GM18498 (cell line): ENCODE data around the gene FMN1.

ENCODE experiments used
- ATAC-seq: cut with Tn5 transposase; IDR thresholded peaks from one replicate; pipeline ENCODE4 v1.9.1; 2021; ENCODE audit warnings: mild to moderate bottlenecking, moderate library complexity; ENCODE audit not compliant: unreplicated experiment

The FMN1 gene

DNA sequence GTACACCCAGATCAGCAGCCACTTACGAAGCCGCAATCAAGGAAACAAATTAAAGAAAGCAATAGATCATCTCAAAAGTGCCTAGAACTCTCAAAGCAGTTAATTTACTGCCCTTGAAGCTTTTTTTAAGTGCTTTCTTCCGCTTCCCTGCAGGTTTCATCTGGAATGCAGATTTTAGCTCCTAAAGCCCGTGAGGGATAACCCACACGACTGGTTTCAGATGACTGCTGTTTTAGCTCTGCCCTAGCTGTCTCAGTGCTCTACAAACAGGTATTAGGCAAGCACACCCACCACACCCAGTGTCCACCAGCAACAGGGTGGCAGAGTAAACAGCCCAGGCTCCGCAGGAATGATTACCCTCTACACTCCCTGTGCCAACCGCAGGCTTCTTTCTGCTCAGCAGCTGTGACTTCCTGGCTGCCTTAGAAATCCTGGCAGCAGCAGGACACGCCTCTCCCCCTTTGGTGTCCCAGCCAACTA, 126.0 kb downstream of the FMN1 start:
- ATAC-seq = no peak

DNA sequence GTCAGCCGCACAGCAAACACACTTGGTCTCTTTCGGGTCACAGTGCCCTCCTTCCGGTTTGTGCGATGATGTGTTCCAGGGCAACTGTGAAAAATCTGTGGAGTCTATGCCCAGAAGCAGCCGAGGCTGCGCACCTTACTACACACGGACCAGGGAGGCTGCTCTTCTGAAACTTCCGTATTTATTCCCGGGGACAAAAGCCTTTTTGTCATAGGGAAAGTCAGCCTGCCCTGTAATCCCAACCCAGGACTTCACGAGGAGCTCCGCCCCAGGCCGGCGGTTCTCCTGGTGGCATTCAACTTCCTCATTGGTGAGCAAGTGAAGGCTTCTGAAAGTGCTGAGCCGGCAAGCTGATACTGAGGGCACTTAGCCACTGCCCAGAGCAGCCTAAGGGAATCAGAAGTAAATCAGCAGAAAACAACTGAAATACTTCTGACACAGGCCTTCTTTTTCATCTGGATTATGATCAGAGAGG, 126.5 kb downstream of the FMN1 start:
- no peak for ATAC-seq

DNA sequence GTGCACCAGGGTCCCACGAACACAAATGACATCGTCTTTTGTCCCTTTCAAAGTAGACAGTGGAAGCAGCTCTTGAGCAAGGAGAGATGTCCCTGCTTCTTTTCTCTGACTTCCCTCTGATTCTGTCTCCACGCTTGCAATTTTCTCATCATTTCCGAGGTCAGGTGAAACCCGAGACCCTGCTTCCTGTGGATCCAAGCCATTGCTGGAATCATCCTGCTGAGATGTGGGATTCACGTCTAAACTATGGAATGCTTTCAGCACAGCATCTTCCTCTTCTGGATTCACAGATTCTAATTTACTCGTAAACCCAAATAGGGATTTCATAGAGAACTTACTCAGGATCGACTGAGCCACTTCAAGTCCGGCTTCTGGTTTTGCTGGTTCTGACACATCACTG, 127.1 kb downstream of the FMN1 start:
- no peak for ATAC-seq

DNA sequence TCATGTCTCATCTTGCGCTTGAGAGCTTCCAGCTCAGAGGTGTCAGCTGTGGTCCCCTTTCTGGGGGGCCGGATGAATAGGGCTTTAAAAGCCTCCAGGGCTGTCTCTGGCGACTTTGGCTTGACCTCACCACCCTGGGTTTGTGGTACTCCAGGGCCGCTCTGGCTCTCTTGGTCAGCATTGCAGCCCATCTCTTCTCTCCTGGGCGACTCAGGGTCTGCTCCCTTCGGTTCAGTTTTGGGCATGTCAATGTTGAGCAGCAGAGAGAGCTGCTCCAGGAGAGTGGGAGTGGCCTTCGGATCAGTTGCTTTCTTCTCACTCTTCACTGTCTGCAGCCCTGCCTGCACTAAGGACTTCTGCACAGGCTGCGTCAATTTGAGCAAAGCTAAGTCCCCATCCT, 127.9 kb downstream of the FMN1 start:
- ATAC-seq = no peak

DNA sequence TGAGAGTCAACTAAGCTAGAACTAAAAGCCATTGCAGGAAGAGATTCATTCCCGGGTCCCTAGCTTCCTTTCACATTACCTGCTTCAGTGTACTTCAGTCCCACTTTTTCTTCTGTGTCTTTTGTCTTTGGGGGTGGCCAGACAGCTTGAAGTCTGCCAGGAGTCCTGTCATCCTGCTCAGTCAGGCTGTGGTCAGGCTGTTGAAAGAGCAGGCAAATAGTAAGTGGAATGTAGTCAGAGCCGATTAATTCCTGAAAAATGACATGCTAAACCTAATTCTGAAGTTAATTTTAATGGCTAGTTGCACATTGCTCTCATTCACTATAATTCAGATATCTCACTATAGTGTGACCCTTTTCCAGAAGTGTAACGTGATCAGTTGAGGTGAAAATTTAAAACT, 129.6 kb downstream of the FMN1 start:
- ATAC-seq = no peak

DNA sequence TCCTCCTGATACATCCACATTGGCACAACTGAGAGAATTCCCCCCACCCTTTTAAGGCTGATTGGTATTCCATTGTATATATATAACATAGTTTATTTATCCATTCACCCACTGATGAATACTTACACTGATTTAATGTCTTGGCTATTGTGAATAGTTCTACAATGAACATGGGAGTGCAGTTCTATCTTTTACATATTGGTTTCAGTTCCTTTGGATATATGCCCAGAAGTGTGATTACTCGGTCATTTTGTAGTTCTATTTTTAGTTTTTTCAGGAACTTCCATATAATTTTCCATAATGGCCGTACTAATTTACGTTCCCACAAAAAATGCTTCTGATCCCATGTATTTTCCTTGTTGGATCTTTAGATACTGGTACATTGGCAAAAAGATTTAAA, 135.3 kb downstream of the FMN1 start:
- ATAC-seq = no peak

DNA sequence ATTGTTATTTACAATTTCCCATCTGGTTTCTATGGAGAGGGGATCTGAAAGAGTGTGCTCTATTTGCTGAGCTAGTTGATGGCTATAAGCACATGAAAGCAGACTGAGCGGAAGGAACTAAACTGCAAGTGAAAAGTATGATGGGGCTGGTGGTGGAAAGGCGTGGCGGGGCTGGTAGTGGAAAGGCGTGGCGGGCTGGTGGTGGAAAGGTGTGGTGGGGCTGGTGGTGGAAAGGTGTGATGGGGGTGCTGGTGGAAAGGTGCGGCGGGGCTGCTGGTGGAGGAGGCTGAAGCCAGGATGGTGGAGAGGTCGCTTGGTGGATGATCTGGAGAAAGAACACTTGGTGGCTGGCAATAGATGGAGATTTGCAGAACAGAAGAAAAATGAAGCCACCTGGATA, 136.7 kb downstream of the FMN1 start:
- no peak for ATAC-seq

DNA sequence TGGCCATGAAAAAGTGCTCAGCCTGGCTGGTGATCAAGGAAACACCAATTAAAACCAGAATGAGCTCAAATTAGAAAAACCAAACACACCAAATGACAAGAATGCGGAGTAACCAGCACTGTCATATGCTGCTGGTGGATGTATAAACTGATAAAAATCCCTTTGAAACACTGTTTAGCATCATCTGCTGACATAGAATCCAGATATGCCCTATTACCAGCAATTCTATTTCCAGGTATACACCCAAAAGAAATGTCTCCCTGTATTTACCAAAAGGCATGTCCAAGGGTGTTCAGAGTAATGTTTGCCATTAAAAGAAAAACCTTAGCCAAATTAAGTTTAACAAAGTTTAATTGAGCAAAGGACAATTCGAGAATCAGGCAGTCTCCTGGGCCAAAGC, 138.6 kb downstream of the FMN1 start:
- ATAC-seq = no peak

DNA sequence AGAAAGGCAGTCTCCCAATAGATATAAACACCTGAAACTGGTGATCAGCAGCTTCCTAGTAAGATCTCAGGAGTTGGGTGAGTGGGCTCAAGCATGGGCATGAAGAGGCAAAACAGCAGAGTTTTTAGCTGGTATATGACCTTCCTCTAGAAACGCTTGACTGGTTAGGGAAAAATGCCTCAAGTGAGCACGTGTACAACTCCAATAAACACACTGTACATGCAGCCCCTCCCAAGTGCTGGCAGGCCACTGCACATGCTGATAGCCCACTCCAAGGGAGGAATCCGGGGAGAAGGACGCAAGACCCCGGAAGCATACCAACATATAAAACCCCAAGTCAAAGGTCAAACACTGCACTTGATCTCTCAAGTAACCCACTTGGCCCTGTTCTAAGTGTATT, 143.0 kb downstream of the FMN1 start:
- ATAC-seq = no peak

DNA sequence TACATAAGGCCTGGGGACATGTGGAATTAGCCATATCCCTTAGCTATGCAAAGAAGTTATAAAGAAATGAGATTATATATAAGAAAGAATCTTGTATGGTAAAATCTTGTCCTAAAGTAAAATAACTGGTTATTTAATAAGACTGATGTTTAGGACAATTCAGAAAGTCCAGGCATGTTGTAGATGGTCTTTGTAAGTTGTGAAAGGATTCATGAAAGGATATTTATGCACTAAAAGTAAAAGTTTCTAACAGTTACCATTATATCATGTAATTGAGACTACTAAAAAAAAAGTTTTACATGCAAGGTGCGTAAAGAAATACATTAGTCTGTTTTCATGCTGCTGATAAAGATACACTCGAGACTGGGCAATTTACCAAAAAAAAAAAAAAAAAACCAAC, 146.3 kb downstream of the FMN1 start:
- no peak for ATAC-seq

DNA sequence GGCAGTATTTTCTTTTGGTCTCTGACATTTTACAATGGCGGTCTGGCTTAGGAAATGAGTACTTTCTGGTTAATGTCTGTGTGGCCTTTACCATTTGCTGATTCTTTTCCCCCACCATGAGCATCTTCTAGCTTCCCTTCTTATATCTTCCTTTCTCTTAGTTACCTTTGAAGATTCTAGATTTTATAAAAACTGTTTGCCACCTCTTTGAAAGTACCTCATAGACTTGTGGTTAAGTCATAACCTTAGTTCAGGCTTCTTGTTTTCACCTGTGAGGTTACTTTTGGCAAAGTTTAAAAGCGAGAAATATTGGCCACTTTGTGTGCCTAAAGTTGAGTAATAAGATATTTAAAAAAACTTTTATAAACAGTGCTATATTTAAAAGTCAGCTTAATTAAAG, 147.4 kb downstream of the FMN1 start:
- no peak for ATAC-seq

DNA sequence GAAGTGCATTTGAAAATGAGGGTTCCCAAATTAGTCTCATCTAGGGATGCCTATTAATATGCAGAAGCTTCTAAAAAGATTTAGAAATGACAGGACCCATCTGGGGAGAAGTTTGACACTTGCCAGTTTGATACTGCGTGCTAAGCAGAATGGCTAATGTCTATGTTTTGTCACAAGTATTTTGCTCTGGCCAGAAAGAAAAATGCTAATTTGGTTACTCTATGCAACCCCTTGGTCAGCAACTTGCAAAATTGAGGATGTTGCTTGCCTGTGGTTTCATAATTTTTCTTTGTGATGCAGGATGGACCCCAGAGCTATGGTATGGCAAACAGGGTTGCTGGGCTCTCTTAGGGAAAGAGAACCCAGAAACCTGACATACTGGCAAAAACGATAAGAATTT, 148.2 kb downstream of the FMN1 start:
- no peak for ATAC-seq

DNA sequence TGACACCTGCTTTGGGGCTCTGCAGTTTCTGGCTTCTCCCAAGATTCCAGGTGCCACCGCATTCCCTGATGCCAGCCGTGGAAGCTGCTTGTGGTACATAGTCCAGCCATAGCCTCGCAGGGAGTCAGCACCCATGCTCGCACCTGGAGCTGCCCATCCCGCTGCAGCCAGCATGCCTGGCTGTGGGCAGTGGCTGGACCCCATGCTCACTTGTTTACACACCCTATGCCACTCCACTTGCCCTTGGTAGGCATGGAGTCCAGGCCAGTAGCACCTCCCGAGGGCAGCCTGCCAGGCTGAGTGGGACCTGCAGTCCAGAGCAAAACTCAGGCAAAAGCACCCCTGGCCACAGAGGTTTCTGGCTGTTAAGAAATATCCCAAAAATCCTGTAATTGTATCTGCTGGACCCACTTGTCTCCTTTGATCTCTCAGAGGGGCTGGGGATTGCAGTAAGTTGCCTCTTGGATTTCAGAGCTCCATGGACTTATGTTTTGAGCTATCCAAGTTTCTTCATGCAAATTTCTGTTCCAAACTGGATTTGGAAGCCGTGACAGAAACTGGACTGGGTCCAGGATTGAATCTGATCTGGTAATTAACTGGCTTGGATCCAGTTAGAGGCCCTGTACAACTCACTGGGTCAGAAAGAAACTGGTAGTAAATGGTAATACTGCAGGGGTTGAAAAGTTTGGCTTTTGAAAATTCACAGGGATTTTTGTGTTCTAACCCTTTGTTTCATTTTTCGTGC, 149.3 kb downstream of the FMN1 start:
- no peak for ATAC-seq

DNA sequence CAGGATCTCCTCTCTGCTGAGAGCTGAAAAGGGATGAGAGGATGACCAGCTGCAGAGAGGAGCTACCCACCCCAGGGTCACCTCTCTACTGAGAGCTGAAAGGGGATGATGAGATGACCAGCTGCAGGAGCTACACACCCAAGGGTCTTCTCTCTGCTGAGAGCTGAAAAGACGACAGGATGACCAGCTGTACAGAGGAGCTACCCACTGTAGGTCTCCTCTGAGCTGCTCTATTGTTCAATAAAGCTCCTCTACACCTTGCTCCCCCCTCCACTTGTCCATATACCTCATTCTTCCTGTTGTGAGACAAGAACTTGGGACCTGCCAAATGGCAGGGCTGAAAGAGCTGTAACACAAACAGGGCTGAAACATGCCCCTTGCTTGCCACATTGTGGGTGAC, 149.9 kb downstream of the FMN1 start:
- ATAC-seq = no peak

DNA sequence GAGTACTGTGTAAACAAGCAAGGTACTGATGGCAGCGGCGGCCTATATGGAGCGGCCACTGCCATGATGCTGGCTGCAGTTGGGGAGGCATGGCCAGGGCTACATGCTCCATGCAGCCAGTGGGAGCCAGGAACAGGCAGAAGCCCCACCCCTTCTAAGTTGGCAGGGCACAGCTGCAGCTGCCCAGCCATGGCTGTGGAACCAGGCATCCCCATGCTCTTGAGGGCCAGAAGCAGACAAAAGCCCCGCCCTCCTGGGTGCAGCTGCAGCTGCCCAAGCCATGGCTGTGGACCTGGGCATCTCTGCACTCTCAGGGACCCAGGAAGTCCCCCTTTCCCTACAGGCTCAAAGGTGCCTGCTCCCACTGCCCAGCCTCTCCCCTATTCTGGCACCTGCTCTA, 150.9 kb downstream of the FMN1 start:
- no peak for ATAC-seq

DNA sequence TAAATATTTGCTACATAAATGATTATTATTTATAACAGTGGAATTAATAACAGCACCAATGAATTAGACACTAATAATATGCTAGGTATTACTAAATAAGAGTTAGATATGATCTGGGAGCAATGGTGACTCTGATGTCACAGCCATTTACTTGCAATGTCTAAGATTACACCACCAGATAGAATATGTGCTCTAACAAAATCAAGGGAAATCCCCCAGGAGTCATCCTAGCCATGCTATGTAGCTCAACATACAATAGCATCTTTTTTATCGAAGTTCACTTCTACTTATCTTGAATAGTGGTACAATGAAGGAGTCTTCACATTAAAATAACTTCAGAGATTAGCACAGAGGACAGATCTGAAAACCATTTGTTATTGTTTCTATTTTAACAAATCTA, 154.0 kb downstream of the FMN1 start:
- ATAC-seq = no peak

DNA sequence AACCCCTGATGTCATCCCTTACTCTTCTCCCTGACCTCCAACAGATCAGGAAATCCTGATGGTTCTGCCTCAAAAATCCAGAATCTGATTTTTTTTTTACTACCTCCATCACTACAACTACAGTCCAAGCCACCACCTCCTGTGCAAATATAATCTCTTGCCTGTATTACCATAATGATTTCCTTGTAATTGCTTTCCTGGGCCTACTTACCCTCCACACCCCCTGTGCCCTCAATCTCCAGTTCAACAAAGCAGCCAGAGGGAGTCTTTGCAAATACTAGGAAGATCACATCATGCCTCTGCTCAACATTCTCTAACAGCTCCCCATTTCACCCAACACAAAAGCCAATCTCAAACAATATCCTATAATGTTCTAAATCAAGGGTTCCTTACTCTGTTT, 159.9 kb downstream of the FMN1 start:
- ATAC-seq = no peak

DNA sequence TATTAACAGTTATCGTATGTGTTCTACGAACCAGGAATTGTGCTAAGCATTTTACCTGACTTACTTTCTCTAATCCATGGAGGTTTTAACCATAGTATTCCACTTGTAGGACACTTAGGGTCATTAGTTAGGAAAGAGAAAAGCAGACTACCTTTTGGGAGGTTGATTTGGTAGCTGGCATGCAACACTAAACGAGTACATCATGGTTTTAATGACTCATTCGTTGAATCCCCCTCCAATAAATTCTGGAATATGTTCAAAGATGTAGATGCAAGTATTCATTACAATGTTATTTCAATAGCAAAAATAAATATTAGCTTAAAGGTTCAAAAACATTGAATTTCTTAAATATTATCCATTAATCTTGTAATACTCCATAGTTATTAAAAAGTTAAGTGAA, 162.5 kb downstream of the FMN1 start:
- no peak for ATAC-seq

DNA sequence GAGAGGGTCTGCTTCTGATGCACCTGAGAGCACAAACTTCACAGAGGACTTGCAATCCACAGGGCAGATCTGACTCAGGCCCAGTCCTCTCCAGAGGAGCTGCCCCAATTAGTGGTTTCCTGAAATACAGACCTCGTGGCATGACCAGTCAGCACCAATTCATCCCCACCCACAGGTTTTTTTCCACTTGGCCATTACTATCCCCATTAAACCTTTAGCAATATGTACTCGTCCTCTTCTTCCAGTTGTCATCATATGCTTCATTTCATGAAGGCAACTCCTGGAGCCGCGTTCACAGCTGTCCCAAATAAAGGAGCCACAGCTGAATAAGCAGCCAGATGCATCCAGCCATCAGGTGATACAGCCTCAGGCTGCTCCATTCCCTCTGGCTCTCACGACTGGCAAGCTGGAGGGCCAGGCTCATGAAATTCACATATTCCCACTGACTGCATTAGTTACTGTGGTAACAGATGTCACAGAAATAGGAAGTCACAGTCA, 163.1 kb downstream of the FMN1 start:
- ATAC-seq = no peak

DNA sequence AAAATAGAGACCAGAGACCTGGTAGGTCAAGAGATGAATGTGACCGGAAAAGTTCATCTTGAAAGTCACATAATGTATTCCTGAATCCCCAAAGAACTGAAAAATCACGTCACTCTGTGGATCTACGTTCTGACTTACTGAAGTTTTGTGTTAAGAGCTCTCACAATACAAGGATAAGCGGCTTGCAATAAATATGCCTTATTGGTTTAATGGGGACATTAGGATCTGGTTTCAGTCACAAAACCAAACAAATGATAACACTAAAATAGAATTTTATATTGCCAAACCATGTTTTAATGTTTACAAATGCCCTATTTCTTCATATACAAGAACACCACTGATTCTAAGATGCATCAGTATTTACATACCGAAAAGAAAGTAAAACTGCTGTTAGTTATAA, 164.2 kb downstream of the FMN1 start:
- no peak for ATAC-seq

DNA sequence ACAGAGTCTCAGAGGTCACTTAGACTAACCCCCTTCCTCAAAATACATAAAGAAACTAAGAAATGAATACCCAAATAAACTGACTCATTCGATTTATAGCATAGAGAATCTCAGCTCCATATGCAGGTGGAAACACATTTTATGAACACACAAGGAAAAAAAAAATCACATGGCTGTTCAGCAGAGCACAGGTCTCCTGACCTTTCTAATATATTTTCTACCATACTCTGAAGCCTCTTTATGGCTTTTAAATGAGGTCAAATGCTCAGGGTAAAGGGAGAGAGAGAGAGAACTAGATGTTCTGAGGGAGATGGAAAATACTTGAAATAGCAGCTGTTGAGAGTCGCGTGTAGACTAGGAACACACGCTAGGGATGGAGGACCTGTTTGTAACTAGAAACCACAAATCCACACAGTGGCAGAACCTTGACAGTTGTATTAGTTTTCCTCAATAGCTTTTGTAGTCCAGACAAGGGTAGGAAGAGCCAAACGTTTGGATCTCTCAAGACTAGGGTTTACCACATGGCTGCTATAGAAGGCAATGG, 165.3 kb downstream of the FMN1 start:
- ATAC-seq = no peak

DNA sequence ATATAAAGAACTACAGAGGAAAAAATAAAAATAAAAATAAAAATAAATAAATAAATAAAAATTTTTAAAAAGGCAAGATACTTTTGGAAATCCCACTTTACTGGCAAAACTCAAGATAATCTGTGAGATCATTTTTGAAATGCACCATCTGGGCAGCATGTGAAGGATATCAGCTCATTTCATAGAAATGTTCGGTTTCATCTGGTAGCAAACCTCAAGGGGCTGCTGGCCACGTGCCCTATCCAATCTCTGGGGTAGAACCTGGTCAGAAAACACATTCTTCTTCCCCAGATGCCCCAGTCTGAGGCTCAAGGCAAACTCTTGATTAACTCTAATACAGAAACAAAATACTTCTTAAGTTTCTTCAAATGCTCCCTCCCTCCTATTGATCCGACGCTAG, 166.0 kb downstream of the FMN1 start:
- no peak for ATAC-seq
